ENCODE results near the gene ERAS. TPM values are rescaled to one million over a fixed set of nuclear protein-coding genes. Genes with fewer than 3 reads are reported as not detected.

Gene ERAS
- total and polyA plus RNA-seq, 2 of the 13 experiments (the other 11 are each of a cell fraction or from before 2014, with no cell fraction given) = 0.21 to 0.22 TPM

DNA sequence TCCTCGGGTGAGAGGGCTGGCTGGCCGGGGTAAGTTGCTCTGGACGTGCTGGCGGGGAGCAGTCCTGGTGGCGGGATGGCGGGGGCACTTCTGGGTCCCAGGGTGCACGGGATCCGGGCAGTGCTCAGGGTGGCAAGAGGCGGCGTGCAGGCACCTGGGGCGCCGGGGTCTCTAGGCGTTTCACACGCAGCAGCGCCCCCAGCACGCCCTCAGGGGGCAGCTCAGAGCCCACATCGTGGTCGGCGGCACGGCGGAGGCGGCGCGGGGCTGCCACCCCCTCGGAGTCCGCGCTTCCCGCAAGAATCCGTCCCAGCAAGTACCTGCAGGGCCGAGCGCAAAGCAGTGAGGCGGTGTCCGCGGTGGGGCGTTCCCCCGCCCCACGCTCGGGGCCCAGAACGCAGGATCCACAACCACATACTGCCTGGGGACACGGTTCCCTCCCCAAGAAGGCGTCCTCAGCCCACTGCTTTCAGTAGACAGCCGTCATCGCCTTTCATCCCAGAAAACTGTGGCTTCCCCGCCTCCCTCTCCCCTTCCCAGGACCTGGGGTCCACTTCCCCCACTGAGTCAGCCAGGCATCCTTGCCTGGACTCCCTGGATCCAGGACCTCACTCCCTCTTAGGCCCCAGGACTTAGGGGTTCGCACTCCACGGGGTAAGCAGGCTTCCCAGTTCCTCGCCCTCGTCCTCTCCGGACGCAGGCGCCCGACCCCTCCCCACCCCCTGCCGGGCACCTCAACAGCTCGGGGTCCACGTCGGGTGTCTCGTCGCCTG is 5.0 kb downstream of the ERAS start:
- no peak overlapping the region for H3K9ac ChIP-seq (ENCODE audit: insufficient read depth, low read depth, low read length)
- no peak overlapping the region for H3K4me3 ChIP-seq (replicated peaks in 1 of 3; ENCODE audit: insufficient read depth in 1 of 3, low read depth in 2 of 3, low read length in 3 of 3)
- peaks cover 25% of the 10 kb centered on the region for H3K4me1 ChIP-seq (ENCODE audit: insufficient read depth, low read length)
- BruUV-seq (replicated peaks) = TSS peak; percentile 64
- H3K79me2 ChIP-seq (ENCODE audit: insufficient read depth, low read length) = peaks cover 10% of the 10 kb centered on the region
- in situ Hi-C loops (cut with HindIII; ENCODE audit: extremely low pct_ligation_motif_present, low pct_unique_long_range_greater_than_20kb) (no loop called here), intact Hi-C loops (cut with micrococcal nuclease; ENCODE audit: unreplicated experiment) (no loop called here)
- no peaks in the 10 kb centered on the region for H4K20me1 ChIP-seq (ENCODE audit: insufficient read depth, low read length)
- no peak for ATAC-seq
- no peak overlapping the region for H3K4me2 ChIP-seq (ENCODE audit: low read depth, low read length)
- POLR2A ChIA-PET = no interaction called here
- CTCF ChIA-PET (ENCODE audit: low intra/inter-chr PET ratio, low total read pairs) = no interaction called here
- H3K27me3 ChIP-seq (ENCODE audit: control insufficient read depth in 1 of 2, insufficient read depth in 2 of 2, low read length in 2 of 2) = no peaks in the 10 kb centered on the region
- DNase-seq (ENCODE audit: low spot score) = no peak
- no peaks in the 10 kb centered on the region for H3K36me3 ChIP-seq (replicated peaks in 1 of 2; ENCODE audit: control insufficient read depth in 1 of 2, insufficient read depth in 2 of 2, low read length in 2 of 2)
- no peak overlapping the region for H2AFZ ChIP-seq (ENCODE audit: low read length)
- H3K9me3 ChIP-seq (ENCODE audit: low read length) = no peaks in the 10 kb centered on the region
- H3K27ac ChIP-seq (ENCODE audit: extremely low read length, insufficient read depth, low read length) = no peak overlapping the region
- TF ChIP-seq ARID2 (CRISPR knock-in tag; IDR thresholded peaks at IDR 0.05; ENCODE audit: borderline replicate concordance) (no peak), SNRNP70 (IDR thresholded peaks at IDR 0.05; ENCODE audit: low read depth, low read length) (no peak), MZF1 (CRISPR knock-in tag; IDR thresholded peaks at IDR 0.05; ENCODE audit: borderline replicate concordance) (no peak), NCOA2 (CRISPR knock-in tag; IDR thresholded peaks at IDR 0.05) (no peak), ZNF274 (CRISPR knock-in tag; IDR thresholded peaks at IDR 0.05) (no peak), ZNF138 (CRISPR knock-in tag; IDR thresholded peaks at IDR 0.05; ENCODE audit: low read depth) (no peak), NFE2L1 (CRISPR knock-in tag; IDR thresholded peaks at IDR 0.05; ENCODE audit: borderline replicate concordance) (no peak), FOXK1 (CRISPR knock-in tag; IDR thresholded peaks at IDR 0.05; ENCODE audit: borderline replicate concordance, low read depth) (no peak)
- TF ChIP-seq, protein P1, sequence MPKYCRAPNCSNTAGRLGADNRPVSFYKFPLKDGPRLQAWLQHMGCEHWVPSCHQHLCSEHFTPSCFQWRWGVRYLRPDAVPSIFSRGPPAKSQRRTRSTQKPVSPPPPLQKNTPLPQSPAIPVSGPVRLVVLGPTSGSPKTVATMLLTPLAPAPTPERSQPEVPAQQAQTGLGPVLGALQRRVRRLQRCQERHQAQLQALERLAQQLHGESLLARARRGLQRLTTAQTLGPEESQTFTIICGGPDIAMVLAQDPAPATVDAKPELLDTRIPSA (CRISPR knock-in tag; IDR thresholded peaks at IDR 0.05; ENCODE audit: borderline replicate concordance) = no peak
- TF ChIP-seq, protein P2, sequence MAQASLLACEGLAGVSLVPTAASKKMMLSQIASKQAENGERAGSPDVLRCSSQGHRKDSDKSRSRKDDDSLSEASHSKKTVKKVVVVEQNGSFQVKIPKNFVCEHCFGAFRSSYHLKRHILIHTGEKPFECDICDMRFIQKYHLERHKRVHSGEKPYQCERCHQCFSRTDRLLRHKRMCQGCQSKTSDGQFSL (CRISPR knock-in tag; IDR thresholded peaks at IDR 0.05) = no peak
- TF ChIP-seq, protein P3, sequence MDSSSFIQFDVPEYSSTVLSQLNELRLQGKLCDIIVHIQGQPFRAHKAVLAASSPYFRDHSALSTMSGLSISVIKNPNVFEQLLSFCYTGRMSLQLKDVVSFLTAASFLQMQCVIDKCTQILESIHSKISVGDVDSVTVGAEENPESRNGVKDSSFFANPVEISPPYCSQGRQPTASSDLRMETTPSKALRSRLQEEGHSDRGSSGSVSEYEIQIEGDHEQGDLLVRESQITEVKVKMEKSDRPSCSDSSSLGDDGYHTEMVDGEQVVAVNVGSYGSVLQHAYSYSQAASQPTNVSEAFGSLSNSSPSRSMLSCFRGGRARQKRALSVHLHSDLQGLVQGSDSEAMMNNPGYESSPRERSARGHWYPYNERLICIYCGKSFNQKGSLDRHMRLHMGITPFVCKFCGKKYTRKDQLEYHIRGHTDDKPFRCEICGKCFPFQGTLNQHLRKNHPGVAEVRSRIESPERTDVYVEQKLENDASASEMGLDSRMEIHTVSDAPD (CRISPR knock-in tag; IDR thresholded peaks at IDR 0.05) = no peak
- TF ChIP-seq, protein P4, sequence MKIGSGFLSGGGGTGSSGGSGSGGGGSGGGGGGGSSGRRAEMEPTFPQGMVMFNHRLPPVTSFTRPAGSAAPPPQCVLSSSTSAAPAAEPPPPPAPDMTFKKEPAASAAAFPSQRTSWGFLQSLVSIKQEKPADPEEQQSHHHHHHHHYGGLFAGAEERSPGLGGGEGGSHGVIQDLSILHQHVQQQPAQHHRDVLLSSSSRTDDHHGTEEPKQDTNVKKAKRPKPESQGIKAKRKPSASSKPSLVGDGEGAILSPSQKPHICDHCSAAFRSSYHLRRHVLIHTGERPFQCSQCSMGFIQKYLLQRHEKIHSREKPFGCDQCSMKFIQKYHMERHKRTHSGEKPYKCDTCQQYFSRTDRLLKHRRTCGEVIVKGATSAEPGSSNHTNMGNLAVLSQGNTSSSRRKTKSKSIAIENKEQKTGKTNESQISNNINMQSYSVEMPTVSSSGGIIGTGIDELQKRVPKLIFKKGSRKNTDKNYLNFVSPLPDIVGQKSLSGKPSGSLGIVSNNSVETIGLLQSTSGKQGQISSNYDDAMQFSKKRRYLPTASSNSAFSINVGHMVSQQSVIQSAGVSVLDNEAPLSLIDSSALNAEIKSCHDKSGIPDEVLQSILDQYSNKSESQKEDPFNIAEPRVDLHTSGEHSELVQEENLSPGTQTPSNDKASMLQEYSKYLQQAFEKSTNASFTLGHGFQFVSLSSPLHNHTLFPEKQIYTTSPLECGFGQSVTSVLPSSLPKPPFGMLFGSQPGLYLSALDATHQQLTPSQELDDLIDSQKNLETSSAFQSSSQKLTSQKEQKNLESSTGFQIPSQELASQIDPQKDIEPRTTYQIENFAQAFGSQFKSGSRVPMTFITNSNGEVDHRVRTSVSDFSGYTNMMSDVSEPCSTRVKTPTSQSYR (CRISPR knock-in tag; IDR thresholded peaks at IDR 0.05; ENCODE audit: borderline replicate concordance) = no peak
- FAIRE-seq = no peak
- WGBS (ENCODE audit: low lambda C conversion rate) = 98% methylated on average over 15 of the region's 58 CpGs

Data from HepG2 (cell line).